H9 (cell line): ENCODE measurements around the gene SLC16A4. TPM values are rescaled to one million over a fixed set of nuclear protein-coding genes. Genes with fewer than 3 reads are reported as not detected.

ENCODE experiments used
- DNase-seq: peaks from one replicate; pipeline ENCODE4 v3.0.0-alpha.2; 2017
- H2AFZ ChIP-seq: one replicate; pipeline ENCODE4 v1.6.1; 2013; ENCODE audit warnings: mild to moderate bottlenecking, low read length, control low read depth, moderate library complexity
- H2AK5ac ChIP-seq: 2 replicates; pipeline ENCODE4 v1.6.1; 2013; ENCODE audit warnings: low read length, control low read depth, mixed read lengths; ENCODE audit not compliant: insufficient read length
- H2BK120ac ChIP-seq: one replicate; pipeline ENCODE4 v1.6.1; 2013; ENCODE audit warnings: low read depth, mild to moderate bottlenecking, low read length, control low read depth, inconsistent platforms; ENCODE audit not compliant: poor library complexity, severe bottlenecking
- H2BK12ac ChIP-seq: 2 replicates; pipeline ENCODE4 v1.6.1; 2013; ENCODE audit warnings: low read length, control low read depth, mixed read lengths, low read depth; ENCODE audit not compliant: insufficient read length
- H2BK15ac ChIP-seq: 2 replicates; pipeline ENCODE4 v1.6.1; 2013; ENCODE audit warnings: low read depth, low read length, control low read depth
- H2BK20ac ChIP-seq: one replicate; pipeline ENCODE4 v1.6.1; 2013; ENCODE audit warnings: low read depth, mild to moderate bottlenecking, low read length, control low read depth, inconsistent platforms; ENCODE audit not compliant: poor library complexity, severe bottlenecking
- H2BK5ac ChIP-seq: 2 replicates; pipeline ENCODE4 v1.6.1; 2013; ENCODE audit warnings: low read length, control low read depth, mixed read lengths; ENCODE audit not compliant: insufficient read length
- H3K14ac ChIP-seq: 2 replicates; pipeline ENCODE4 v1.6.1; 2013; ENCODE audit warnings: low read length, control low read depth; ENCODE audit not compliant: insufficient read depth
- H3K18ac ChIP-seq: 2 replicates; pipeline ENCODE4 v1.6.1; 2013; ENCODE audit warnings: low read depth, mild to moderate bottlenecking, mixed read lengths, low read length, control low read depth; ENCODE audit not compliant: insufficient read length
- H3K23ac ChIP-seq: 2 replicates; pipeline ENCODE4 v1.6.1; 2013; ENCODE audit warnings: low read length, control low read depth, mixed read lengths, low read depth; ENCODE audit not compliant: insufficient read length
- H3K23me2 ChIP-seq: 2 replicates; pipeline ENCODE4 v1.6.1; 2013; ENCODE audit warnings: low read depth, mild to moderate bottlenecking, mixed read lengths, low read length, control low read depth; ENCODE audit not compliant: insufficient read length, poor library complexity, severe bottlenecking
- H3K27ac ChIP-seq: 2 replicates; pipeline ENCODE4 v1.5.1; 2013; ENCODE audit warnings: low read length, control low read depth, mixed read lengths, low read depth; ENCODE audit not compliant: insufficient read length
- H3K27me3 ChIP-seq: 2 replicates; pipeline ENCODE4 v1.6.1; 2013; ENCODE audit warnings: low read length, control low read depth, inconsistent platforms; ENCODE audit not compliant: insufficient read depth
- H3K4ac ChIP-seq: 2 replicates; pipeline ENCODE4 v1.6.1; 2013; ENCODE audit warnings: low read depth, mild to moderate bottlenecking, control low read depth, inconsistent platforms, low read length, moderate library complexity
- H3K4me1 ChIP-seq: 2 replicates; pipeline ENCODE4 v1.6.1; 2013; ENCODE audit warnings: low read length, control low read depth, inconsistent platforms; ENCODE audit not compliant: insufficient read depth
- H3K4me2 ChIP-seq: 2 replicates; pipeline ENCODE4 v1.6.1; 2013; ENCODE audit warnings: low read length, control low read depth, mixed read lengths; ENCODE audit not compliant: insufficient read length, insufficient read depth
- H3K56ac ChIP-seq: 2 replicates; pipeline ENCODE4 v1.6.1; 2013; ENCODE audit warnings: low read depth, mild to moderate bottlenecking, mixed read lengths, low read length, control low read depth; ENCODE audit not compliant: insufficient read length
- H3K79me1 ChIP-seq: 2 replicates; pipeline ENCODE4 v1.6.1; 2013; ENCODE audit warnings: low read depth, mild to moderate bottlenecking, moderate library complexity, low read length, control low read depth, inconsistent platforms; ENCODE audit not compliant: insufficient read depth, poor library complexity, severe bottlenecking
- H3K79me2 ChIP-seq: 2 replicates; pipeline ENCODE4 v1.6.1; 2013; ENCODE audit warnings: low read length, control low read depth, inconsistent platforms; ENCODE audit not compliant: insufficient read depth
- H3K9ac ChIP-seq: 2 replicates; pipeline ENCODE4 v1.6.1; 2013; ENCODE audit warnings: low read length, control low read depth, mixed read lengths; ENCODE audit not compliant: insufficient read length; ENCODE audit errors: extremely low read depth
- H3K9me3 ChIP-seq: one replicate; pipeline ENCODE4 v1.6.1; 2013; ENCODE audit warnings: low read depth, low read length, inconsistent platforms; ENCODE audit not compliant: control insufficient read depth
- H3T11ph ChIP-seq: one replicate; pipeline ENCODE4 v1.6.1; 2013; ENCODE audit warnings: mild to moderate bottlenecking, low read length, control low read depth, inconsistent platforms
- H4K20me1 ChIP-seq: one replicate; pipeline ENCODE4 v1.6.1; 2013; ENCODE audit not compliant: control insufficient read depth, insufficient read length, insufficient read depth
- H4K5ac ChIP-seq: 2 replicates; pipeline ENCODE4 v1.6.1; 2013; ENCODE audit warnings: low read depth, mild to moderate bottlenecking, mixed read lengths, low read length, control low read depth; ENCODE audit not compliant: insufficient read length
- H4K8ac ChIP-seq: replicated peaks from 2 replicates; pipeline ENCODE4 v1.6.1; 2013; ENCODE audit warnings: low read length, control low read depth, mixed read lengths, low read depth; ENCODE audit not compliant: insufficient read length
- H4K91ac ChIP-seq: 2 replicates; pipeline ENCODE4 v1.6.1; 2013; ENCODE audit warnings: low read depth, mild to moderate bottlenecking, moderate library complexity, mixed read lengths, low read length, control low read depth; ENCODE audit not compliant: insufficient read length
- H3K27ac Mint-ChIP-seq, 3 experiments: 2 replicates in 2 of 3; 3 replicates in 1 of 3; pipeline ENCODE4 v1.8.0; 2020 to 2021; ENCODE audit warnings: mixed read lengths in 3 of 3, mild to moderate bottlenecking in 1 of 3, moderate library complexity in 1 of 3
- H3K27me3 Mint-ChIP-seq: 2 replicates; pipeline ENCODE4 v1.8.0; 2021; ENCODE audit warnings: low read depth, mild to moderate bottlenecking, moderate library complexity, mixed read lengths
- H3K36me3 Mint-ChIP-seq, 3 experiments: 2 replicates in 2 of 3; 3 replicates in 1 of 3; pipeline ENCODE4 v1.8.0; 2020 to 2021; ENCODE audit warnings: low read depth in 3 of 3, mixed read lengths in 3 of 3; ENCODE audit not compliant: insufficient read depth in 1 of 3
- H3K4me1 Mint-ChIP-seq, 2 experiments: 2 replicates each; pipeline ENCODE4 v1.8.0; 2020; ENCODE audit warnings: mixed read lengths in 2 of 2
- H3K4me3 Mint-ChIP-seq, 2 experiments: 2 replicates in 1 of 2; 3 replicates in 1 of 2; pipeline ENCODE4 v1.8.0; 2020 to 2021; ENCODE audit warnings: mild to moderate bottlenecking in 2 of 2, mixed read lengths in 2 of 2, moderate library complexity in 1 of 2
- H3K9me3 Mint-ChIP-seq, 2 experiments: 2 replicates in 1 of 2; 3 replicates in 1 of 2; pipeline ENCODE4 v1.8.0; 2020; ENCODE audit warnings: mild to moderate bottlenecking in 2 of 2, mixed read lengths in 2 of 2, moderate library complexity in 1 of 2
- WGBS: extraction: QIAGEN DNeasy Blood & Tissue Kit; methylation state at CpG from one replicate; pipeline ENCODE4 v1.1.7; 2013; ENCODE audit warnings: missing lambda C conversion rate, low lambda C conversion rate, mixed read lengths; ENCODE audit not compliant: insufficient read length; ENCODE audit errors: extremely low coverage; 5-methylcytosine and 5-hydroxymethylcytosine counted together
- total RNA-seq: library from RNA; stranded (reverse); gene quantifications from 2 replicates; pipeline ENCODE4 v1.2.1, GENCODE V29; 2021
- TF ChIP-seq, protein P1 (sequence below): fragments of 200-600 bp; sonication (generic); conservative IDR thresholded peaks from 3 replicates; pipeline ENCODE4 v1.8.0; 2021; ENCODE audit warnings: antibody characterized with exemption, mild to moderate bottlenecking

The SLC16A4 gene
- total RNA-seq, 1 experiment from 2014 or later = 0.17 TPM

DNA sequence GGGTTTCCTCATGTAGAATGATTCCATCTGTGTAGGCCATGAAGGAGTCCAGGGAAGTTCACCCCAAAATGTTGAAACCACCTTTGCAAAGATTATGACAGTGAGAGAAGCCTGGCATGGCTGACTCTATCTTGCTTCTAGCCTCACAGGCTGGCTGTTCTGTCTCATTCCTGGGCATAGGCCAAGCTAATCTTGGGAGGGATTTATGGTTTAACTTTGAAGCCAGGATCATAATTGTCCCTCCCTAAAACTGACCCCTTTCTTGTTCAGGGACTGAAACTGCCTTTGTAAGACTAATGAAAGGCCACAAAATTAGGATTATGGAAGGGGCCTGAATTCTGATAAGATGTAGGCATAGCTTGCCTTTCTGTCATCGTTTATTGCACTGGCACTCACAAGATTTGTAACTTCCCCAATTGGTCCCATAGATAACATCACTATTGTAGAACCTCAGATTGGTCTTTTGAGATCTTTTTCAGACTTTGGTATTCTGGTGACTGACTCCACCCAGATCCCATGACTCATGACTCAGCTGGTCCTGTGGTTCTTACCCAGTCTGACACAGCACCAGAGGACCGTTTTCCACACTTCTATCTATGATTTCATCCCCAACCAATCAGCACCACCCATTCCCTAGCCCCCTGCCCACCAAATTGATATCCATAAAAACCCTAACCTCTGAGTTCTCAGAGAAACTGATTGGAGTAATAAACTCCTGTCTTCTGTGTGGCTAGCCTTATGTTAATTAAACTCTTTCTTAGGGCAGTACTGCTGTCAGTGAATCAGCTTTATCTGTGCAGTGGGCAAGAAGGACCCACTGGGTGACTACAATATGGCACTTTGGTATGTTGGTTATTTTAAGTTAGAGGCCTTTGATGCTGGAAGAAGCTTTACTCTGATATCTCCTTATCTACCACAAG, 30.3 kb upstream of the SLC16A4 start:
- Mint-ChIP-seq H3K27ac (no peak overlapping the region), H3K4me1 (peaks cover 13 to 16% of the 10 kb centered on the region in 2 experiments), H3K27me3 (peaks cover 2% of the 10 kb centered on the region; the same call in 1 of the 2 replicates), H3K9me3 (peaks cover 4 to 9% of the 10 kb centered on the region in 2 experiments; a peak in 3 of 5 replicates), H3K4me3 (no peak overlapping the region), H3K36me3 (peaks cover 3 to 5% (median 4%) of the 10 kb centered on the region in 3 experiments; a peak in 5 of 7 replicates)
- 0 out of 2 replicates have a peak, but pooled peaks cover 4% of the 10 kb centered on the region for H3K4me1 ChIP-seq
- no peak overlapping the region for H3K18ac ChIP-seq
- no peaks in the 10 kb centered on the region for H3K23me2 ChIP-seq
- no peak overlapping the region for H2AK5ac ChIP-seq
- no peaks in the 10 kb centered on the region for H3K79me2 ChIP-seq
- no peak overlapping the region for H2BK120ac ChIP-seq
- H2BK5ac ChIP-seq = no peak overlapping the region
- no peak overlapping the region for H3K23ac ChIP-seq
- H3K27ac ChIP-seq = no peak overlapping the region
- peaks cover 5% of the 10 kb centered on the region for H3K9me3 ChIP-seq
- no peak for DNase-seq
- H2AFZ ChIP-seq = no peak overlapping the region
- no peak overlapping the region for H2BK15ac ChIP-seq
- H4K8ac ChIP-seq = no peak overlapping the region
- no peak overlapping the region for H3K4ac ChIP-seq
- no peaks in the 10 kb centered on the region for H3K27me3 ChIP-seq
- TF ChIP-seq, protein P1, sequence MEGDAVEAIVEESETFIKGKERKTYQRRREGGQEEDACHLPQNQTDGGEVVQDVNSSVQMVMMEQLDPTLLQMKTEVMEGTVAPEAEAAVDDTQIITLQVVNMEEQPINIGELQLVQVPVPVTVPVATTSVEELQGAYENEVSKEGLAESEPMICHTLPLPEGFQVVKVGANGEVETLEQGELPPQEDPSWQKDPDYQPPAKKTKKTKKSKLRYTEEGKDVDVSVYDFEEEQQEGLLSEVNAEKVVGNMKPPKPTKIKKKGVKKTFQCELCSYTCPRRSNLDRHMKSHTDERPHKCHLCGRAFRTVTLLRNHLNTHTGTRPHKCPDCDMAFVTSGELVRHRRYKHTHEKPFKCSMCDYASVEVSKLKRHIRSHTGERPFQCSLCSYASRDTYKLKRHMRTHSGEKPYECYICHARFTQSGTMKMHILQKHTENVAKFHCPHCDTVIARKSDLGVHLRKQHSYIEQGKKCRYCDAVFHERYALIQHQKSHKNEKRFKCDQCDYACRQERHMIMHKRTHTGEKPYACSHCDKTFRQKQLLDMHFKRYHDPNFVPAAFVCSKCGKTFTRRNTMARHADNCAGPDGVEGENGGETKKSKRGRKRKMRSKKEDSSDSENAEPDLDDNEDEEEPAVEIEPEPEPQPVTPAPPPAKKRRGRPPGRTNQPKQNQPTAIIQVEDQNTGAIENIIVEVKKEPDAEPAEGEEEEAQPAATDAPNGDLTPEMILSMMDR = no peak
- no peak overlapping the region for H3K4me2 ChIP-seq
- no peaks in the 10 kb centered on the region for H4K20me1 ChIP-seq
- no peak overlapping the region for H3K9ac ChIP-seq
- H2BK12ac ChIP-seq = no peak overlapping the region
- no CpG with 5 or more reads among the region's 2 CpGs for WGBS
- no peaks in the 10 kb centered on the region for H3K79me1 ChIP-seq
- H3K14ac ChIP-seq = no peak overlapping the region
- H2BK20ac ChIP-seq = no peak overlapping the region
- no peak overlapping the region for H4K5ac ChIP-seq
- H3T11ph ChIP-seq = no peak overlapping the region
- H4K91ac ChIP-seq = no peak overlapping the region
- no peak overlapping the region for H3K56ac ChIP-seq
